Endothelial cell of umbilical vein (primary cell): ENCODE measurements around the gene FAM193A. TPM values are rescaled to one million over a fixed set of nuclear protein-coding genes. Genes with fewer than 3 reads are reported as not detected.

ENCODE experiments used
- BruUV-seq: library from RNA; stranded (reverse); fragments of 400-500 nt; replicated peaks from 2 replicates; lab custom pipeline; 2021; lab: Mats Ljungman, UMichigan
- CTCF ChIA-PET: fragments of 300-600, 350-600 bp; sonication (Branson Sonifier 250); formaldehyde crosslinking; loops from one replicate; lab custom pipeline; 2021; ENCODE audit warnings: antibody characterized with exemption, inconsistent platforms; lab: Charles Lee
- POLR2A ChIA-PET: fragments of 300-600, 350-600 bp; sonication (Branson Sonifier 250); formaldehyde crosslinking; loops from one replicate; lab custom pipeline; 2021; ENCODE audit warnings: antibody characterized with exemption, inconsistent platforms; lab: Charles Lee
- DNase-seq: peaks from one replicate; pipeline ENCODE4 v3.0.0-alpha.2; 2011; ENCODE audit warnings: low read depth, low spot score
- FAIRE-seq: peaks from 2 replicates; lab custom pipeline; 2011; peaks lifted over from hg19 to GRCh38; lab: Jason Lieb, UNC
- H2AFZ ChIP-seq: 2 replicates; pipeline ENCODE4 v1.6.0; 2012; ENCODE audit warnings: low read depth, low read length, control low read depth, inconsistent platforms
- H3K27ac ChIP-seq: 2 replicates; pipeline ENCODE4 v1.5.1; 2011; ENCODE audit warnings: low read depth, mild to moderate bottlenecking, control low read depth, low read length, moderate library complexity; ENCODE audit not compliant: insufficient read depth
- H3K27me3 ChIP-seq, 2 experiments: 2 replicates each; pipeline versions ENCODE4 v1.6.0 to v1.6.1; 2011; ENCODE audit warnings: low read length in 2 of 2, mixed read lengths in 1 of 2; ENCODE audit not compliant: control insufficient read depth in 2 of 2, insufficient read depth in 2 of 2
- H3K36me3 ChIP-seq, 2 experiments: 2 replicates in 1 of 2; 3 replicates in 1 of 2; pipeline ENCODE4 v1.5.1; 2011; ENCODE audit warnings: low read length in 2 of 2, mild to moderate bottlenecking in 1 of 2, moderate library complexity in 1 of 2; ENCODE audit not compliant: control insufficient read depth in 2 of 2, insufficient read depth in 2 of 2; ENCODE audit errors: extremely low read depth in 1 of 2
- H3K4me1 ChIP-seq: 3 replicates; pipeline ENCODE4 v1.5.1; 2011; ENCODE audit warnings: mild to moderate bottlenecking, low read length; ENCODE audit not compliant: control insufficient read depth, insufficient read depth; ENCODE audit errors: extremely low read depth
- H3K4me2 ChIP-seq: 2 replicates; pipeline ENCODE4 v1.6.1; 2011; ENCODE audit warnings: low read length, control low read depth, mixed read lengths; ENCODE audit not compliant: insufficient read depth
- H3K4me3 ChIP-seq, 3 experiments: fragments of 200-600 bp in 1 of 3; sonication (generic), shearing (Covaris generic) in 1 of 3; replicated peaks in 1 of 3; 2 replicates each; pipeline ENCODE4 v1.5.1; 2011 to 2016; ENCODE audit warnings: control low read depth in 3 of 3, low read length in 3 of 3, mild to moderate bottlenecking in 2 of 3, inconsistent platforms in 1 of 3, low read depth in 1 of 3, moderate library complexity in 1 of 3; ENCODE audit not compliant: insufficient read depth in 1 of 3
- H3K79me2 ChIP-seq: 2 replicates; pipeline ENCODE4 v1.6.0; 2012; ENCODE audit warnings: low read length, inconsistent platforms; ENCODE audit not compliant: control insufficient read depth, insufficient read depth
- H3K9ac ChIP-seq: replicated peaks from 2 replicates; pipeline ENCODE3; 2011; ENCODE audit warnings: low read length, control low read depth; ENCODE audit not compliant: insufficient read depth; ENCODE audit errors: extremely low read depth
- H3K9me1 ChIP-seq: replicated peaks from 3 replicates; pipeline ENCODE4 v1.6.0; 2011; ENCODE audit warnings: mild to moderate bottlenecking, low read length; ENCODE audit not compliant: control insufficient read depth, insufficient read depth; ENCODE audit errors: extremely low read depth
- H3K9me3 ChIP-seq: replicated peaks from 2 replicates; pipeline ENCODE4 v1.5.1; 2012; ENCODE audit warnings: low read length, inconsistent platforms; ENCODE audit not compliant: control insufficient read depth, insufficient read depth
- H4K20me1 ChIP-seq: replicated peaks from 2 replicates; pipeline ENCODE3; 2011; ENCODE audit warnings: mild to moderate bottlenecking, low read length; ENCODE audit not compliant: control insufficient read depth, insufficient read depth; ENCODE audit errors: extremely low read depth
- CTCF ChIP-seq, 2 donors: IDR thresholded peaks; 1 replicate in 1 of 2; 2 replicates in 1 of 2; pipeline ENCODE4 v1.5.1; 2011; ENCODE audit warnings: low read length in 2 of 2, mild to moderate bottlenecking in 2 of 2, moderate library complexity in 2 of 2, control low read depth in 1 of 2, inconsistent platforms in 1 of 2, low read depth in 1 of 2; ENCODE audit not compliant: insufficient read depth in 1 of 2; ENCODE audit errors: extremely low read depth in 1 of 2
- EZH2 ChIP-seq: IDR thresholded peaks from 2 replicates; pipeline ENCODE4 v1.6.1; 2012; ENCODE audit warnings: borderline replicate concordance, low read depth, mild to moderate bottlenecking, moderate library complexity, low read length, inconsistent platforms; ENCODE audit not compliant: severe bottlenecking
- FOS ChIP-seq: IDR thresholded peaks from 2 replicates; pipeline ENCODE4 v1.6.1; 2011; ENCODE audit warnings: mild to moderate bottlenecking, low read length, moderate library complexity, borderline replicate concordance; ENCODE audit not compliant: insufficient read depth
- GATA2 ChIP-seq: IDR thresholded peaks from 2 replicates; pipeline ENCODE4 v1.7.0; 2011; ENCODE audit warnings: low read depth, mild to moderate bottlenecking, moderate library complexity, mixed read lengths, low read length; ENCODE audit not compliant: insufficient read length, insufficient read depth
- JUN ChIP-seq: IDR thresholded peaks from 2 replicates; pipeline ENCODE4 v1.6.1; 2011; ENCODE audit warnings: borderline replicate concordance, low read depth; ENCODE audit not compliant: insufficient read length, insufficient read depth
- MAX ChIP-seq: IDR thresholded peaks from 2 replicates; pipeline ENCODE4 v1.6.1; 2011; ENCODE audit not compliant: insufficient read depth, insufficient read length
- MYC ChIP-seq: IDR thresholded peaks from one replicate; pipeline ENCODE4 v1.6.1; 2011; ENCODE audit warnings: mild to moderate bottlenecking, low read depth, low read length
- POLR2A ChIP-seq: IDR thresholded peaks from 2 replicates; pipeline ENCODE4 v1.6.1; 2012; ENCODE audit warnings: low read depth, mild to moderate bottlenecking, control low read depth, low read length
- POLR2AphosphoS5 ChIP-seq: IDR thresholded peaks from 2 replicates; pipeline ENCODE4 v1.6.1; 2012; ENCODE audit warnings: low read depth, mild to moderate bottlenecking, control low read depth, low read length, moderate library complexity; ENCODE audit not compliant: insufficient read depth
- dilution Hi-C: fragments of 300-500 bp; cut with MboI; formaldehyde crosslinking; loops from one replicate; pipeline ENCODE4 v1.15.0; 2019; ENCODE audit warnings: low sequenced_read_pairs; ENCODE audit not compliant: extremely low pct_ligation_motif_present
- intact Hi-C: fragments of 100-400 bp; cut with micrococcal nuclease; formaldehyde crosslinking; loops from one replicate; pipeline ENCODE4 v1.10.0; 2022
- polyA plus RNA-seq, 4 experiments: library from polyadenylated mRNA; depleted of rRNA in 3 of 4; stranded (reverse) in 3 of 4; unstranded in 1 of 4; fragments of >200 nt; gene quantifications; 2 replicates each; pipeline versions ENCODE4 v1.2.1 to v1.2.3, GENCODE V29; 2011 to 2012; ENCODE audit warnings: missing spikeins in 1 of 4
- total RNA-seq: library from RNA; stranded (reverse); gene quantifications from 2 replicates; pipeline ENCODE4 v1.2.3, GENCODE V29; 2021

FAM193A gene
- total and polyA plus RNA-seq, 2 donors (not counting 3 experiments of a cell fraction or from before 2014, with no cell fraction given): 12.3 to 32.1 TPM

DNA sequence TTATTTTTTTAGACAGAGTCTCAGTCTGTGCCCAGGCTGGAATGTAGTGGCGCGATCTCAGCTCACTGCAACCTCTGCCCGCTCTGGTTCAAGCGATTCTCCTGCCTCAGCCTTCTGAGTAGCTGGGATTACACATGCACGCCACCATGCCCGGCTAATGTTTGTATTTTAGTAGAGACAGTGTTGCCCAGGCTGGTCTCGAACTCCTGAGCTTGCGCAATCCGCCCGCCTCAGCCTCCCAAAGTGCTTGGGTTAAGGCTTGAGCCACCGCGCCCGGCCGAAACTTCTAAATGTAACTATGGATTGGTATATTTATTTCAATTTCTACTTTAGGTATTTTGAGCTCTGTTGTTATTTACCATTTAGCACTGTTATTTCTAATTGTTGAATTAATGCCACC lies 79.4 kb downstream of the FAM193A start:
- FAIRE-seq: no peak
- ChIA-PET CTCF (interaction anchor here (1.7 kb wide), 1 partner anchor 10 kb away, joined by 3 read pairs; no protein-coding TSS in a partner anchor), POLR2A (no interaction called here)
- Histone ChIP-seq H3K4me1 (peaks cover 3% of the 10 kb centered on the region), H3K4me3 (no peak overlapping the region), H3K36me3 (no peaks in the 10 kb centered on the region), H3K79me2 (peaks cover 75% of the 10 kb centered on the region), H4K20me1 (peaks cover 3% of the 10 kb centered on the region), H3K4me2 (no peak overlapping the region), H3K9me3 (no peaks in the 10 kb centered on the region), H3K27ac (no peak overlapping the region), H3K9ac (no peak overlapping the region), H3K9me1 (no peaks in the 10 kb centered on the region), H3K27me3 (no peaks in the 10 kb centered on the region), H2AFZ (no peak overlapping the region)
- intact Hi-C loops (no loop called here), dilution Hi-C loops (no loop called here)
- BruUV-seq: no TSS peak
- TF ChIP-seq GATA2 (no peak), POLR2AphosphoS5 (no peak), MYC (no peak), EZH2 (no peak), FOS (no peak), POLR2A (no peak), MAX (no peak), CTCF (IDR thresholded peaks at IDR 0.05; ENCODE audit: extremely low read depth in 1 of 2, insufficient read depth in 1 of 2, low read depth in 1 of 2, low read length in 2 of 2) (no peak), JUN (no peak)
- no peak for DNase-seq
